GM18909 (cell line): ENCODE data around the gene DHRS3.
"Not testable (repeated sequence)": the region's sequence is repeated elsewhere in the genome, so short reads cannot be mapped to it uniquely, and the experiment has no call there.

Source experiments
- ATAC-seq: cut with Tn5 transposase; IDR thresholded peaks from one replicate; pipeline ENCODE4 v1.9.1; 2021; ENCODE audit warnings: mild to moderate bottlenecking; ENCODE audit not compliant: unreplicated experiment, poor library complexity

The DHRS3 gene

DNA sequence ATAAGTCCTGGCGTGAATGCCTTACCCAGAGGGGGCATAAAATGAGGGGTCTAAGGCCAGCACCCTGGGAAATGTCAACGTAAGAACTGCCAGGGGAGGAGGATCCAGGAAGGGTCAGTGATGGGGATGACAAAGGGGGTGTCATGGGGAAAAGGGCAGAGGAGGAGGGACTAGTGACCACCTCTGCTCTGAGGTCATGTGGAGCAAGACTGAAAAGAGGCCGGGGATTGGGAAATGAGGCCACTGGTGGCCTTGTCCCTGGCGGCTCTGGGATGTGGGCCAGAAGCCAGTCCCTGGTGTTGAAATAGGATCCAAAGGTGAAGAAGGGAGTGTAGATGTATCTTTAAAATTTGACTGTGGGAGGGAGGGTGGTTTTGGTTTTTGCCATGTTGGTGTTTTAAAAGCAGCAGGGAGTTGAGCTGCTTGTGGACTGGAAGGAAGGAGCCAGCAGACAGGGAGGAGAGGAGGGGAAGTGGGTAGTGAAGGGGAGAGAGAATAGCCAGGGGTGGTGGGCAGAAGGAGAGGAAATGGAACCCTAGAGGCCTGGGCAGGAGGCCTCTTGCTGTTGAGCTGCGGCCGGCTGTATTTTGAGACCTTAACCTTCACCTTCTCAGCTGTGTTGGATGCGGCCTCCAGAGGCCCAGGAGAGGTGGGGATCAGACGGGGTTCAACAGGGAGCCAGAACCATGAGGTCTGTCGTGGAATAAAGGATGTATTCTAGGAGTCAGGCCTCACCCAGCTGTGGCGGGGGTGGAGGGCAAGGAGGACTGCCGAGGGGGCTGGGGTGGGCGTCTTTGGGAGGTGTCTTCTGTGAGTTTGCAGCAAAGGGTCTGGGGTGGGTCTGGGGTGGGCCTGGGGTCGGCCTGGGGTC lies 92.5 kb downstream of the DHRS3 start:
- no peak for ATAC-seq

GRCh38 chr1:12524266-12524665 lies 93.7 kb downstream of the DHRS3 start:
- ATAC-seq: no peak

DNA sequence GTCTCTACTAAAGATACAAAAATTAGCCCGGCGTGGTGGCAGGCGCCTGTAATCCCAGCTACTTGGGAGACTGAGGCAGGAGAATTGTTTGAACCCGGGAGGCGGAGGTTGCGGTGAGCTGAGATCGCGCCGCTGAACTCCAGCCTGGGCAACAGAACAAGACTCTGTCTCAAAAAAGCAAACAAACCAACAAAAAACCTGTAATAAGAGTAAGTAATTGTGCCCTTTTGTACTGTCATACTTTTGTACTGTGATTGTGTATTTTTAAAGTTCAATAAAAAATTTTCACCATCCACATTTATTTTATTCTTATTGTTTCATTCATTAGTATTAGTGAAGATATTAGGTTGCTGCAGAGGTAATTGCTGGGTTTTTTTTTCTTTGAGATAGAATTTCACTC lies 95.2 kb downstream of the DHRS3 start:
- not testable (repeated sequence) for ATAC-seq

DNA sequence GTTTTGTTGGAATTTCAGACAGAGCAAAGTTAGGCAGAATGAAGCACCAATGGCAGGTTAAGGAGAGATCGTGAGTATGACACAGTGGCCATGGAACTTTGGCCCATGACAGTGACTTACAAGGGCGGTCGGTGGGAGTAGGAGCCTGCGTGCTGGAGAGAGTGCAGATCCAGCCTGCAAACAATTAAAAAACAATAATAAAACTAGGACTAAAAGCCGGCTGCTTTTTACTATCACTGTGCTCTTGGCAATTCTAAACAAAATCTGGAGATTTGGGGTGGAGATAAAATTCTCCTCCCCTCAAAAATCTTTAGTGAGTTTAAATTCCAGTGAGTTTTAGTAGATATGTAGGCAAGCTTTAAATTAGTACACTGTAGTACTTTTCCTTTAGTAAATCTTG lies 96.9 kb downstream of the DHRS3 start:
- ATAC-seq: no peak

GRCh38 chr1:12519693-12520364 lies 98.2 kb downstream of the DHRS3 start:
- no peak for ATAC-seq

GRCh38 chr1:12518931-12519692 lies 98.9 kb downstream of the DHRS3 start:
- no peak for ATAC-seq
